PC-3 (cell line): Measurements from ENCODE around the gene SH3BP4. TPM values are rescaled to one million over a fixed set of nuclear protein-coding genes. Genes with fewer than 3 reads are reported as not detected.

Source experiments
- ATAC-seq: fragments of 200-7000 bp; cut with Tn5 transposase; 2 replicates; pipeline ENCODE4 v1.9.1; 2020; ENCODE audit warnings: mild to moderate bottlenecking, moderate library complexity
- BruUV-seq: library from RNA; stranded (reverse); fragments of 400-500 nt; replicated peaks from 2 replicates; lab custom pipeline; 2021; lab: Mats Ljungman, UMichigan
- CTCF ChIA-PET: fragments of 300-600 bp; sonication (Branson Sonifier 250); formaldehyde crosslinking; loops from one replicate; lab custom pipeline; 2022; ENCODE audit warnings: antibody characterized with exemption; lab: Charles Lee
- POLR2A ChIA-PET: fragments of 300-600 bp; sonication (Branson Sonifier 250); formaldehyde crosslinking; loops from one replicate; lab custom pipeline; 2022; ENCODE audit warnings: antibody characterized with exemption; ENCODE audit not compliant: unreplicated experiment; lab: Charles Lee
- DNase-seq: peaks from one replicate; pipeline ENCODE4 v3.0.0-alpha.2; 2015
- H2AFZ ChIP-seq: fragments of 300-600 bp; sonication (generic); 2 replicates; pipeline ENCODE4 v1.6.0; 2016; ENCODE audit warnings: antibody characterized with exemption, low read length
- H3F3A ChIP-seq: fragments of 300-600 bp; sonication (generic); one replicate; pipeline ENCODE4 v1.6.0; 2017; ENCODE audit warnings: antibody characterized with exemption, low read length, control low read depth, mild to moderate bottlenecking; ENCODE audit not compliant: unreplicated experiment
- H3K27ac ChIP-seq: fragments of 300-600 bp; sonication (generic); 2 replicates; pipeline ENCODE4 v1.5.1; 2016; ENCODE audit warnings: mild to moderate bottlenecking, low read length
- H3K27me3 ChIP-seq: fragments of 300-600 bp; sonication (generic); 2 replicates; pipeline ENCODE4 v1.6.1; 2016; ENCODE audit warnings: low read length, mixed read lengths
- H3K36me3 ChIP-seq: fragments of 300-600 bp; sonication (generic); 2 replicates; pipeline ENCODE4 v1.6.1; 2016; ENCODE audit warnings: low read depth, mixed run types, low read length, mixed read lengths
- H3K4me1 ChIP-seq: fragments of 300-600 bp; sonication (generic); 2 replicates; pipeline ENCODE4 v1.5.1; 2016; ENCODE audit warnings: low read length; ENCODE audit not compliant: insufficient read depth
- H3K4me2 ChIP-seq: fragments of 300-600 bp; sonication (generic); 2 replicates; pipeline ENCODE4 v1.6.0; 2016; ENCODE audit warnings: low read length
- H3K4me3 ChIP-seq: fragments of 300-600 bp; sonication (generic); 2 replicates; pipeline ENCODE4 v1.5.1; 2016; ENCODE audit warnings: mild to moderate bottlenecking, low read length, mixed read lengths
- H3K79me2 ChIP-seq: fragments of 300-600 bp; sonication (generic); 2 replicates; pipeline ENCODE4 v1.6.1; 2017; ENCODE audit warnings: low read length, mixed read lengths
- H3K9ac ChIP-seq: fragments of 300-600 bp; sonication (generic); 2 replicates; pipeline ENCODE4 v1.6.0; 2016; ENCODE audit warnings: mild to moderate bottlenecking, low read length
- H3K9me2 ChIP-seq: fragments of 300-600 bp; sonication (generic); replicated peaks from 2 replicates; pipeline ENCODE4 v1.6.1; 2016; ENCODE audit warnings: mixed run types, low read length, mixed read lengths
- H3K9me3 ChIP-seq: fragments of 300-600 bp; sonication (generic); 2 replicates; pipeline ENCODE4 v1.6.1; 2016; ENCODE audit warnings: low read length, mixed read lengths
- H4K20me1 ChIP-seq: fragments of 300-600 bp; sonication (generic); 2 replicates; pipeline ENCODE4 v1.6.1; 2016; ENCODE audit warnings: low read length, mixed read lengths
- CTCF ChIP-seq: fragments of 300-600 bp; sonication (generic); conservative IDR thresholded peaks from 2 replicates; pipeline ENCODE4 v1.5.1; 2017; ENCODE audit warnings: antibody characterized with exemption, low read depth, mild to moderate bottlenecking, low read length
- EZH2 ChIP-seq: fragments of 300-600 bp; sonication (generic); IDR thresholded peaks from one replicate; pipeline ENCODE4 v1.6.1; 2017; ENCODE audit warnings: antibody characterized with exemption, mild to moderate bottlenecking, low read length; ENCODE audit not compliant: unreplicated experiment
- EZH2phosphoT487 ChIP-seq: fragments of 300-600 bp; sonication (generic); IDR thresholded peaks from 2 replicates; pipeline ENCODE4 v1.6.1; 2018; ENCODE audit warnings: mild to moderate bottlenecking, antibody characterized with exemption, low read length, borderline replicate concordance
- intact Hi-C: fragments of 100-400 bp; cut with micrococcal nuclease; formaldehyde crosslinking; loops from 2 replicates; pipeline ENCODE4 v1.9.0; 2023
- total RNA-seq: library from RNA; depleted of rRNA; stranded (reverse); fragments of >200 nt; gene quantifications from 2 replicates; pipeline ENCODE4 v1.2.3, GENCODE V29; 2014

SH3BP4 gene
- total RNA-seq, 1 experiment from 2014 or later = 35.2 TPM

GRCh38 chr2:234985608-234986245 is 33.9 kb downstream of the SH3BP4 start:
- no peak for DNase-seq
- intact Hi-C loops = loop anchor here (10.0 kb wide), 1 partner anchor 109 kb away; no protein-coding TSS in a partner anchor
- Histone ChIP-seq H3K4me2 (no peak overlapping the region), H3K27me3 (no peaks in the 10 kb centered on the region), H3K36me3 (peaks cover 5% of the 10 kb centered on the region; the same call in 1 of the 2 replicates), H3K9ac (no peak overlapping the region), H3K9me3 (no peaks in the 10 kb centered on the region), H3K79me2 (peaks cover 90% of the 10 kb centered on the region), H3K4me1 (peaks cover 45% of the 10 kb centered on the region), H2AFZ (no peak overlapping the region), H3F3A (peaks cover 10% of the 10 kb centered on the region), H3K4me3 (no peak overlapping the region), H4K20me1 (no peaks in the 10 kb centered on the region), H3K27ac (no peak overlapping the region), H3K9me2 (no peaks in the 10 kb centered on the region)
- CTCF ChIA-PET = no interaction called here
- TF ChIP-seq EZH2 = no peak
- no peak for TF ChIP-seq EZH2phosphoT487
- TF ChIP-seq CTCF = no peak
- no peak for ATAC-seq
- POLR2A ChIA-PET = no interaction called here
- BruUV-seq = no TSS peak

- no peak for DNase-seq
- no peak for ATAC-seq
- Histone ChIP-seq H3K9ac (no peak overlapping the region), H4K20me1 (no peaks in the 10 kb centered on the region), H3K4me1 (peaks cover 41% of the 10 kb centered on the region), H3K36me3 (peaks cover 5% of the 10 kb centered on the region; the same call in 1 of the 2 replicates), H3K9me3 (no peaks in the 10 kb centered on the region), H3K9me2 (no peaks in the 10 kb centered on the region), H3K4me3 (no peak overlapping the region), H3K79me2 (peaks cover 94% of the 10 kb centered on the region), H3F3A (peaks cover 8% of the 10 kb centered on the region), H2AFZ (no peak overlapping the region), H3K27ac (no peak overlapping the region), H3K4me2 (no peak overlapping the region), H3K27me3 (no peaks in the 10 kb centered on the region)
- intact Hi-C loops = loop anchor here (10.0 kb wide), 1 partner anchor 108 kb away; no protein-coding TSS in a partner anchor
- no TSS peak for BruUV-seq
- CTCF ChIA-PET = no interaction called here
- no peak for TF ChIP-seq EZH2phosphoT487
- TF ChIP-seq EZH2 = no peak
- no peak for TF ChIP-seq CTCF
- POLR2A ChIA-PET = no interaction called here
These were observed 34.6 kb downstream of the SH3BP4 start for GRCh38 chr2:234986390-234986789.

- Histone ChIP-seq H3F3A (peaks cover 2% of the 10 kb centered on the region), H3K9me3 (no peaks in the 10 kb centered on the region), H3K9ac (no peak overlapping the region), H3K79me2 (peaks cover 97% of the 10 kb centered on the region), H3K4me1 (peaks cover 36% of the 10 kb centered on the region), H3K27me3 (no peaks in the 10 kb centered on the region), H3K9me2 (no peaks in the 10 kb centered on the region), H3K4me2 (no peak overlapping the region), H3K36me3 (peaks cover 5% of the 10 kb centered on the region; the same call in 1 of the 2 replicates), H3K27ac (no peak overlapping the region), H2AFZ (no peak overlapping the region), H4K20me1 (no peaks in the 10 kb centered on the region), H3K4me3 (no peak overlapping the region)
- DNase-seq (no peak), ATAC-seq (no peak)
- POLR2A ChIA-PET = no interaction called here
- TF ChIP-seq EZH2phosphoT487 (no peak), EZH2 (no peak), CTCF (no peak)
- BruUV-seq = no TSS peak
- intact Hi-C loops = loop anchor here (10.0 kb wide), 1 partner anchor 108 kb away; no protein-coding TSS in a partner anchor
- CTCF ChIA-PET = no interaction called here
These were observed 35.3 kb downstream of the SH3BP4 start for GRCh38 chr2:234986876-234987720.
